Activated CD4-positive, alpha-beta T cell treated with anti-CD3 and anti-CD28 coated beads, Interleukin-2, amount 50 U/mL, for 48 hours (primary cell): ENCODE measurements around the gene MPL.

Source experiments
- DNase-seq, 2 experiments: peaks; one replicate each; pipeline ENCODE4 v3.0.0-alpha.2; 2020

MPL gene

DNA sequence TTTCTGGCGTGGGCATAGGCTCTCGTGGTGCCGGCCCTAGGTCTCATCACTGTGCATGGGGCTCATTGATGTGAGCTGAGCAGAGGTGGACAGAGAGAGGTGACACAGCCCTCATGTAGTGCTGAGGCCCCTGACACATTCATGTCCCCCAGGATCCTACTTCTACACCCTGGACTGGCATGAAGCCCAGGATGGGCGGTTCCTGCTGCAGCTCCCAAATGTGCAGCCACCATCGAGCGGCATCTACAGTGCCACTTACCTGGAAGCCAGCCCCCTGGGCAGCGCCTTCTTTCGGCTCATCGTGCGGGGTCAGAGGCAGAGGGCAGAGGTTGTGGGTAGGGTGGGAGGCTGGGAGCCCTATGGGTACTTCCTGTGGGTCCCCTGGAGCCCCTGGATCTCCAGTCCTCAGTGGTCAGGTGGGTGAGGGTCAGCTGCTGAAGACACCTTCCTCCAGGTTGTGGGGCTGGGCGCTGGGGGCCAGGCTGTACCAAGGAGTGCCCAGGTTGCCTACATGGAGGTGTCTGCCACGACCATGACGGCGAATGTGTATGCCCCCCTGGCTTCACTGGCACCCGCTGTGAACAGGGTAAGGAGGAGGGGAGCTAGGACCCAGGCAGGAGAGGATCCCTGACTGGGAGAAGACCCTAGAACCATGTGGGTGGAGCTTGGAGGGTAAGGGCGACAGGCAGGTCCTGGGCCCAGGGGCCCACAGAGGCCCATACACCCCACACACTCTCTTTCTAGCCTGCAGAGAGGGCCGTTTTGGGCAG, 30.7 kb upstream of the MPL start:
- no peak for DNase-seq

GRCh38 chr1:43307458-43308158, 30.0 kb upstream of the MPL start:
- DNase-seq = no peak

DNA sequence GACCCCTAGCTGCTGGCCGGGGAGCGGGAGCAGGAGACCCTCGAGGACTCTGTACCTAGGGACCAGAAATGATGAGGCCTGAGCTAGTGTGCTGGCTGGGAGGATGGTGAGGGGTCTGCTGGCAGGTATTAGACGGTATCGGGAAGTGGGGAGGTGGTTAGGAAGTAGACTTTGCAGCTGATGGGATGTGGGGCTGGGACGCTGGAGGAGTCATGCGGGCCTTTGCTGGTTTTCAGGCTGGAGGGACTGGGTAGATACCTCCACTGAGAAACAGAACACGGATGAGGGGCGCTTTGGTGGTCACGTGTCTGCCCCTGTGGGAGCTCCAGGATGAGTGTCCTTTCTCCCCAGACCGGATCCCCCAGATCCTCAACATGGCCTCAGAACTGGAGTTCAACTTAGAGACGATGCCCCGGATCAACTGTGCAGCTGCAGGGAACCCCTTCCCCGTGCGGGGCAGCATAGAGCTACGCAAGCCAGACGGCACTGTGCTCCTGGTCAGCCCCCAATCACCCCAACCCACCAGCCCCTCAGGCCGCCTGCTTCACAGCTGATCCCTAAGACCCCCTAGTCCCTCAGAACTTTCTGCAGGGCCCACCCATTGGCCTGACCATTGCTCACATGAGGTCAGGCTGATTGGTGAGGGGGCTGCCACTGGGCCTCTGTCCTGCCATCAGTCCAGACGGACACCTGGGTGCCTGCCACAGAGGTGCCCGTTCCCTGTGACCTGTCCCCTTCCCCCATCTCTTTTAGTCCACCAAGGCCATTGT, 28.8 kb upstream of the MPL start:
- no peak for DNase-seq

DNA sequence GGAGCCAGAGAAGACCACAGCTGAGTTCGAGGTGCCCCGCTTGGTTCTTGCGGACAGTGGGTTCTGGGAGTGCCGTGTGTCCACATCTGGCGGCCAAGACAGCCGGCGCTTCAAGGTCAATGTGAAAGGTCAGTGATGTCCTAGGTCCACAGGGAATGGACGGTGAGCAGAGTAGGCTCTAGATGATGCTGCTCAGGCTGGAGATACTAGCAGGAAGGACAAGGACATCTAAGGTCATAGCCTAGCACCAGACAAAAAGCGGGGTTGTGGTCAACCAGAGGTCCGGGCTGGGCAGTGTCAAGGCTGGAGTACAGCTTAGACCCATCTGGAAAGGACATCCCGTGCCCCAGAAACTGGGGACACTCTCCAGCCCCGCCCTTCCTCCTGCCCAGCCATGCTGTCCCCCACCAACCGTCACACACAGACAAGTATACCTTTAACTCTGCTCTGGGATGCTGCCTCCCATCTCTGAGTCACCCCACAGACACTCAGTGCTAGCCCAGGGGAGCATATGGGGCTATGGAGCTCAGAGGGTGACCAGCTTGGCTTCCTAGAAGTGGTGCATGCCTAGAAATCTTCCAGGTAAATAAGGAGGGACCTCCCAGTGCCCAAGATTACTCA, 28.1 kb upstream of the MPL start:
- no peak for DNase-seq

- DNase-seq = no peak
These were observed 26.1 kb upstream of the MPL start for GRCh38 chr1:43311521-43311920.

DNA sequence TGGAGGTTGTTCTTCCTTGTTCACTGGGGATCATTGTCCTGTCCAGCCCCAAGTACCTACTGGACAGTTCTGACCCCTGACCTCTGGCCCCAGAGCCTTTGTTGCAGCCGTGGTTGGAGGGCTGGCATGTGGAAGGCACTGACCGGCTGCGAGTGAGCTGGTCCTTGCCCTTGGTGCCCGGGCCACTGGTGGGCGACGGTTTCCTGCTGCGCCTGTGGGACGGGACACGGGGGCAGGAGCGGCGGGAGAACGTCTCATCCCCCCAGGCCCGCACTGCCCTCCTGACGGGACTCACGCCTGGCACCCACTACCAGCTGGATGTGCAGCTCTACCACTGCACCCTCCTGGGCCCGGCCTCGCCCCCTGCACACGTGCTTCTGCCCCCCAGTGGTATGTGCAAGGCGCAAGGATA, 25.4 kb upstream of the MPL start:
- DNase-seq = no peak

- no peak for DNase-seq
These were observed 24.7 kb upstream of the MPL start for GRCh38 chr1:43312663-43313515.

DNA sequence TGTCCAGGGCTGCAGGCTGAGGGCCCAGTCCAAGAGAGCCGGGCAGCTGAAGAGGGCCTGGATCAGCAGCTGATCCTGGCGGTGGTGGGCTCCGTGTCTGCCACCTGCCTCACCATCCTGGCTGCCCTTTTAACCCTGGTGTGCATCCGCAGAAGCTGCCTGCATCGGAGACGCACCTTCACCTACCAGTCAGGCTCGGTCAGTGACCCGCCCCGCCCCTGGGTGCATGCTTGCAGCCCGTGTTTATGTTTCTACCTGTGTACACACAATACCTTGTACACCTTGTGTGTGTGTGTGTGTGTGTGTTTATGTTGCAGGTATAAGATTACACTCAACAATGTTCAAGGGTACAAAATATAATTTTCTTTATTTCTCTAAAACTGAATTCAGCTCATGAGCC, 23.8 kb upstream of the MPL start:
- no peak for DNase-seq

DNA sequence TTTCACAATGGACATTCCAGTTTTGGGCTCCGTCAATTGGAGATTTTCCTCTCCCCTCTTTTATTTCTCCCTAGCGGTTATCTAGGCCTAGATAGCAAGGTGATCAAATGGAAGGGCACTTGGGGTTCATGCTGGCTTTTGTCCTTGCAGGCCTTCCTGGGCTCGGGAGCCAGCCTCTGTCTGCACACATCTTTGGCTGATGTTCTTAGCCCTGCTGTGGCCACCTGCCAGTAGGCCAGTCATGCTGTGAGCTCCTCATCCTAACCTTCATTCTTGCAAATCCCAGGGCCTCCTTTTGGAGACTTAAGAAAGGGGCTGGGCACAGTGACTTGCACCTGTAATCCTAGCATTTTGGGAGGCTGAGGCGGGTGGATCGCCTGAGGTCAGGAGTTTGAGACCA, 23.4 kb upstream of the MPL start:
- no peak for DNase-seq

GRCh38 chr1:43315481-43315880, 22.1 kb upstream of the MPL start:
- no peak for DNase-seq

DNA sequence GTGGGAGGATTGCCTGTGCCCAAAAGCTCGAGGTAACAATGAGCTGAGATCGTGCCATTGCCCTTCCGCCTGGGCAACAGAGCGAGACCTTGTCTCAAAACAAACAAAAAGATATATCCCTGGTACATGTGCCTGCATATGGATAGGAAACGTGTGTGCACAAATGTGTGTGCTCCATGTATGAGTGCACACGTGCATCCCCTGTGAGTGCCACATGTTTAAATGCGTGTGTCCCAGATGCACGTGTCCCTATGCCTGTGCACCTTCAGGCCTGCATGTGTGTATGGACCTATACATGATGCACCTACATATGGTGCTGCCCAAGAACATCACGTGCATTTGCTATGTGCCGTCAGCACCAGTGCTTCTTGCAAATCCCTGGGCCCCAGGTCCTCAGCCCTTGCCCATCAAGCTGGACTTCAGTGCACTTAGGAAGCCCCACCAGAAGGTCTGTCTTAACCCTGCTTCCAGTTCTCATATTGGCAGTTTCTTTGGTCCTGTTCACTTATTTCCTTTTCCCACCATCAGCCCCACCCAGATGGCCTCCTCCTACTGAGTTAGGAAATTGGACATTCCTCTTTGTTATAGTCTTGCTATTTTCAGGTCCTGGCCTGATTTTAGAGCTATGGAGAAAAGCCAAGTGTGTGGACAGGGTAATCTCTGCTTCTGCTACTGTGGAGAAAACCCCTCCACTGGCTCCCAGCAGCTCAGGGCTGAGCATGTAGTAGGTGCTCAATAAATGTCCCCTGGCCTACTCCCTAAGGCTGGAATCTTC, 21.5 kb upstream of the MPL start:
- no peak for DNase-seq

- no peak for DNase-seq
These were observed 20.7 kb upstream of the MPL start for GRCh38 chr1:43316738-43317520.

- DNase-seq = no peak
These were observed 19.7 kb upstream of the MPL start for GRCh38 chr1:43317817-43318471.

DNA sequence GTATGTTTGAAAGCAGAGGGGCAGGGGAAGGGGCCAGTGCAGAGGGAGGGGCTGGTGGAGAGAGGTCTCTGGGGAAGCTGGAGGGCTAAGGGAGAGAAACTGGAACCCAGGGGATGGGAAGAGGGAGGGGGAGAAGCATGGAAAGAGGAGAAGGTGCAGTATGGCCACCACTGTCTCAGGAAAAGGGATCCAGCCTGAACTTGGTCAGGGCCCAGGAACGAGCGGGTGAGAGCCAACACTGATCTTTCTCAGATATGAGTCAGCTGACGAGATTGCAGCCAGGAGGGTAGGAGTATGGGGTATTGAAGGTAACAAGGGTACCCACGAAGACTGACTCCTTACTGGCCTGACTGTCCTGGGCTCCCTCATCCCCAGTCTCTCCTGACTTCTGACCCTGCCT, 18.8 kb upstream of the MPL start:
- no peak for DNase-seq

DNA sequence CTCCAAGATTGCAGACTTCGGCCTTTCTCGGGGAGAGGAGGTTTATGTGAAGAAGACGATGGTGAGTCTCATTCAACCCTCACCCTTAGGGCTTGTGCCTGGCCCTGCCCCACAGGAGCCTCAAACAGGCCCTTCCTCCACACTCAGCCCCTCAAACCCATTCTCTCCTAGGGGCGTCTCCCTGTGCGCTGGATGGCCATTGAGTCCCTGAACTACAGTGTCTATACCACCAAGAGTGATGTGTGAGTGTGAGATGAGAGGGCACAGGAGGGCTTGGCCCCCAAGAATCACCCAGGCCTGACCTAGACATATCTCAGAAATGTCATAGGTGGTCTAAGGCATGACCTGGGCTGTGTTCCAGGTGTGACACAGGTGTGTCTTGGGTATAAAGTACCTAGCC, 18.3 kb upstream of the MPL start:
- no peak for DNase-seq

GRCh38 chr1:43319766-43320165, 17.9 kb upstream of the MPL start:
- no peak for DNase-seq

GRCh38 chr1:43321331-43321891, 16.2 kb upstream of the MPL start:
- DNase-seq = no peak

- no peak for DNase-seq
These were observed 15.1 kb upstream of the MPL start for GRCh38 chr1:43322506-43322905.

- DNase-seq = no peak
These were observed 12.8 kb upstream of the MPL start for GRCh38 chr1:43324810-43325209.

DNA sequence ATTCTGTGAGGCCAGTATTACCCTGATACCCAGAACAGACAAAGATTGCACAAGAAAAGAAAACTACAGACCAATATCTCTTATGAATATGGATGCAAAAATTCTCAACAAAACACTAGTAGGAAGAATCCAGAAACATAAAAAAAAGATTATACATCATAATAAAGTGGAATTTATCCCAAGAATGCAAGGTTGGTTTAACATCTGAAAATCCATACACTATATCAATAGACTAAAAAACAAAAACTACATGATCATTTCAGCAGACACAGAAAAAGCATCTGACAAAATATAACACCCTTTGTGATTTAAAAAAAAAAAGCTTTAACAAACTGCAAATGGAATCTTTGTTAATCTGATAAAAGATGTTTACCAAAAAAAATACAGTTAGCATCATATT, 12.2 kb upstream of the MPL start:
- no peak for DNase-seq
